Mammary epithelial cell (primary cell): Measurements from ENCODE around the gene PRR20G.

Experiments used
- CTCF ChIP-seq, 2 donors: IDR thresholded peaks in 1 of 2; conservative IDR thresholded peaks in 1 of 2; 2 replicates each; pipeline ENCODE4 v1.5.1; 2011 to 2012; ENCODE audit warnings: inconsistent platforms in 2 of 2, low read length in 2 of 2, mild to moderate bottlenecking in 2 of 2, control low read depth in 1 of 2, low read depth in 1 of 2; ENCODE audit not compliant: insufficient read depth in 1 of 2; ENCODE audit errors: extremely low read depth in 1 of 2
- EZH2 ChIP-seq: IDR thresholded peaks from 2 replicates; pipeline ENCODE4 v1.6.1; 2012; ENCODE audit warnings: low read length, inconsistent platforms, borderline replicate concordance

- TF ChIP-seq CTCF (conservative IDR thresholded peaks at IDR 0.05 in 1 of 2, IDR thresholded peaks at IDR 0.05 in 1 of 2; ENCODE audit: extremely low read depth in 1 of 2, insufficient read depth in 1 of 2, low read depth in 1 of 2, low read length in 2 of 2) (no peak), EZH2 (no peak)
Measured at GRCh38 chr3:127321371-127321770, 33.5 kb upstream of the PRR20G start.
